CD4-positive, alpha-beta T cell treated with Interleukin-21 for 1 hour (primary cell): ENCODE data around the gene CEND1.
A peak's percentile ranks its signal among the peaks of the same experiment; 100 is the strongest.

Experiments
- DNase-seq: peaks from one replicate; pipeline ENCODE4 v3.0.0-alpha.2; 2020

Gene CEND1

DNA sequence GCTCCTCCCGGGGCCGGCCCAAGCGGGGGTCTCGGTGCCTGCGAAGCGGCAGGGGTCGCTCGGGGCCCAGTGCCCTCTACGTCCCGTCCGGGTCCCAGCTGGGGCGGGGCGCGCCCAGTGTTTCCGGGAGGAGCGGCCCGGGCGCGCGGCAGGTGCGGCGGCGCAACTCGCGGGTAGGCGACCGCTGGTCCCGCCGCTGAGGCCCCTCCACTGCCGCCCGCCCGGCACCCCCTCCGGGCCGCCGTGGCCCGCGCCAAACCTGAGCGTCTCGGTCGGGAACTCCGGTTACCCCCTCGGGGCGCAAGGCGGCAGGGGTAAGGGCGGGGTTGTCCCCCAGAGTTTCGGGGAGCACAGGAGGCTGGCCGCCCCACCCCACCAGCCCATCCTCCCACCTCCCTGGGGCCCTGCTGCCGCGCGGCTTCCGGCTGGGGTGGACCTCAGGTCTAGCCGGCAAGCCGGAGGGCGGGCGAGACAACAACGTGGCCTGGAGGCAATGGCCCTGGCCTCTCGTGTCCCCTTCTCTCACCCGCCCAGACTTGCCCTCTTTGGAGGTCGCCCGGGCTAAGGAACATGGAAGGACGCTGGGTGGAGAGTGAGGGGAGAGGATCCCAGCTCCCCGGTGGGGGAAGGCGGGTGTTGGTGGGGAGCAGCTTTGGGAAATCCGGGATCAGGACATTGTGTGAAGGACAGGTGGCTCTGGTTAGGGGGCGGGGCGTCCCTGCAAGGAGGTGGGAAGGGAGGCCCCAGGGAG lies 37.4 kb upstream of the CEND1 start:
- no peak for DNase-seq

DNA sequence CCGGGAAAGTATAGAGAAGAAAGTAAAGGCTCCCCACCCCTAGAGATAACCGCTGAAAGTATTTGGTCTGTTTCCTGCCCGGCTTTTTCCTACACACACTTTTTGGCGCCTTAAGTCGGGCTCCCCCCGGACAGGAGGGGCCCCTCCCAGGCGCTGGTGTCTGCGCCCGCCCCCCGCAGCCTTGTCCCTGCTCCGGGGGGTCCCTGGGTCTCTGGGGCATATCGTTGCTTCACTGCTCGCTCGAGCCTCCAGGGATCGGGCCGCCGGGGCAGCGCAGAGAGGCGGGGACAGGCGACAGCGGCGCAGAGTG lies 36.9 kb upstream of the CEND1 start:
- DNase-seq = no peak

DNA sequence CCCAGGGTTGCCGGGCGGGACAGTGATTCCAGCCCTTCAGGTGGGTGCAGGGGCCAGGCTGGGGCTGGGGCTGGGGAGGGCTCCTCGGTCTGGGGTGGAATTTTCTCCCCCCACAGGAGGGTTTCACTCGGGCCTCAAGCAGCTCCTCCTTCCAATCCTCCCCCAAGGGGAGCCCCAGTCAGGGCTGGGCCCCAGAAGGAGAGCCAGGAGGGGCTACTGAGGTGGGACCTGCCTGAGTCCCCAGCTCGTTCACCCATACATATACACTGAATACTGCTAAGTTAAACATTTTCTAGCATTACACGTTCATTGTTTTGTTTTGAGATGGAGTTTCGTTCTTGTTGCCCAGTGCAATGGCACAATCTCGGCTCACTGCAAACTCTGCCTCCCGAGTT lies 36.3 kb upstream of the CEND1 start:
- no peak for DNase-seq

DNA sequence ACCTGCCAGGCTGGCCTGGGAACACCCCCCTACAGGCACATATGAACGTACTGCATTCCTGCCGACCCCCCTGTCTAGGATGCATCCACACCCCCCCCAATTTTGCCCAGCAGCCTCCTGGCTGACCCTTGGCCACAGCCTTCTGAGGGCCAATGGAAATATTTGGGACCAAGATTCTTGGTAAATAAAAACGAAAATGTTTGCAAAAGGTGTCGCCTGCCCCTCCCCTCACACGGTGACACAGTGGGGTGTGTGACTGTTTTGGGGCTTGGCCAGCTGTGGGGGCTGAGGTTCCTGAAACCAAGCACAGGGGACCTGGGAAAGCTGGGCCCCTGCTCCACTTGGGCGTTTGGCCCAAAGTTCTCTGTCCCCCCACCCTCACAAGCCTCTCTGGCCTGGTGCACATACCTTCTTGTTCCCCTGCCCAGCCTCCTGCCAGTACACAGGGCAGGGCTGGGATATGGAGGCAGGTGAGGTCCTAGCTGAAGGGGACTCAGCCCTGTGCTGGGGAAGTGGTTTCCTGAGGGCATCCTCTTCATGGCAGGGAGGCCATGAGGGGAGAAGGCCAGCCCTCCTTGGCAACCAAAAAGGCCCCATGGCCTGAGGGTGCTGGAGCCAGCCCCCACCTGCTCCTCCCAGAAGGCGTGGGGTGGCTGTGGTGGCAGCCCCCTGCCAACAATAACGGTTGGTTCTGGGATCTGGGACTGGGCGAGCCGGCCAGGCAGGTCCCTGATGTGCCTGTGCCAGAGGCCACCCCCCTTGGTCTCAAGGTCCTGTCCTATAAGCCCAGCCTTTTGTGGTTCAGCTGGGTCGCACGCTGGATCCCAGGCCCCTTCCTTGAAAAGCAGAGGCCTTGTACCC lies 35.7 kb upstream of the CEND1 start:
- DNase-seq = no peak

DNA sequence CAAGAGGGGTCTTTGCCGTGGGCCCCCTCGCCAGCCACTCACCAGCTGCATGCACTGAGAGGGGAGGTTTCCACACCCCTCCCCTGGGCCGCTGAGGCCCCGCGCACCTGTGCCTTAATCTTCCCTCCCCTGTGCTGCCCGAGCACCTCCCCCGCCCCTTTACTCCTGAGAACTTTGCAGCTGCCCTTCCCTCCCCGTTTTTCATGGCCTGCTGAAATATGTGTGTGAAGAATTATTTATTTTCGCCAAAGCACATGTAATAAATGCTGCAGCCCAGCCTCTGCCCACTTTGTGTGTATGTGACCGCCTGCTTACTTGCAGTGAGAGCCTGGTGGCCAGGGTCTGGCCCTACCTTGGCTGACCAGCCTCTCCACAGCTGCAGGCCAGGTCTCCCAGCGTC lies 35.1 kb upstream of the CEND1 start:
- no peak for DNase-seq

DNA sequence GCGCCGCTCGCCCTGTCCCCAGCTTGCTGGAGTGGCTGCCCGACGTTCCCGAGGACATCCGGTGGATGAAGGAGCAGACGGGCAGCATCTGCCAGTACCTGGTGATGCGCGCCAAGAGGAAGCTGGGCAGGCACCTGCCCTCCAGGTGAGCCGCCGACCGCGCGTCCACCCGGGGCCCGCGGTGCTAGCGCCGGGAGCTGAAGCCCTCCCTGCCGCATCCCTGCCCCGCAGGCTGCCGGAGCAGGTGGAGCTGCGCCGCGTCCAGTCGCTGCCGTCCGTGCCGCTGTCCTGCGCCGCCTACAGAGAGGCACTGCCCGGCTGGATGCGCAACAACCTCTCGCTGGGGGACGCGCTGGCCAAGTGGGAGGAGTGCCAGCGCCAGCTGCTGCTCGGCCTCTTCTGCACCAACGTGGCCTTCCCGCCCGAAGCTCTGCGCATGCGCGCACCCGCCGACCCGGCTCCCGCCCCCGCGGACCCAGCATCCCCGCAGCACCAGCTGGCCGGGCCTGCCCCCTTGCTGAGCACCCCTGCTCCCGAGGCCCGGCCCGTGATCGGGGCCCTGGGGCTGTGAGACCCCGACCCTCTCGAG lies 34.5 kb upstream of the CEND1 start:
- no peak for DNase-seq

DNA sequence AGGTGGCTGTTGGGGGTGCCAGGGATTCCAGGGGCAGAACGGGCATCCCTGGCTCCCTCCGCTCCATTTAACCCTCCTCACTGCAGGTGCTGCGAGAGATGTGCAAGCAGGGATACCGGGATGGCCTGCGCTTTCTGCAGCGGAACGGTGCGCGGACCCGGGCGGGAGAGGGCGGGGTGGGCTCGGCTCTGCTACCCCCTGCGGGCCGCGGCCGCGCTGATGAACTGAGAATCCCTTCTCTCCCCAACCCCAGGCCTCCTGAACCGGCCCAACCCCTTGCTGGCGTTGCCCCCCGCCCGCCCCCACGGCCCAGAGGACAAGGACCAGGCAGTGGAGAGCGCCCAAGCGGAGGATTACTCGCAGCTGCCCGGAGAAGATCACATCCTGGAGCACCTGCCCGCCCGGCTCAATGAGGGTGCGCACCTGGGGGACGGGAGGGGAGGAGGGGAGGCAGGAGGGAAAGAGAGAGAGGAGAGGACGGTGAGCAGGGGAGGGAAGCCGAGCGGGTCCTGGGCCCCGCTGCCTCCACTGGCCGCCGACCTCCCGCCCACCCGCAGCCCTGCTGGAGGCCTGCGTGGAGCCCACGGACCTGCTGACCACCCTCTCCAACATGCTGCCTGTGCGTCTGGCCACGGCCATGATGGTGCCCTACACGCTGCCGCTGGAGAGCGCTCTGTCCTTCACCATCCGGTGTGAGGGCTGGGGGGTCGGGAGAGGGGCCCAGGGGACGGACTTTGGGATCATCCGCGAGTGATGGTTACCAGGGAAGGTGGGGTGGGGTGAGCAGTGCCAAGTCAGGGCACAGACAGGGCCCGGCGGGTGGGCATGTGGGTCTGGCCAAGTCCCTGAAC lies 33.8 kb upstream of the CEND1 start:
- no peak for DNase-seq

DNA sequence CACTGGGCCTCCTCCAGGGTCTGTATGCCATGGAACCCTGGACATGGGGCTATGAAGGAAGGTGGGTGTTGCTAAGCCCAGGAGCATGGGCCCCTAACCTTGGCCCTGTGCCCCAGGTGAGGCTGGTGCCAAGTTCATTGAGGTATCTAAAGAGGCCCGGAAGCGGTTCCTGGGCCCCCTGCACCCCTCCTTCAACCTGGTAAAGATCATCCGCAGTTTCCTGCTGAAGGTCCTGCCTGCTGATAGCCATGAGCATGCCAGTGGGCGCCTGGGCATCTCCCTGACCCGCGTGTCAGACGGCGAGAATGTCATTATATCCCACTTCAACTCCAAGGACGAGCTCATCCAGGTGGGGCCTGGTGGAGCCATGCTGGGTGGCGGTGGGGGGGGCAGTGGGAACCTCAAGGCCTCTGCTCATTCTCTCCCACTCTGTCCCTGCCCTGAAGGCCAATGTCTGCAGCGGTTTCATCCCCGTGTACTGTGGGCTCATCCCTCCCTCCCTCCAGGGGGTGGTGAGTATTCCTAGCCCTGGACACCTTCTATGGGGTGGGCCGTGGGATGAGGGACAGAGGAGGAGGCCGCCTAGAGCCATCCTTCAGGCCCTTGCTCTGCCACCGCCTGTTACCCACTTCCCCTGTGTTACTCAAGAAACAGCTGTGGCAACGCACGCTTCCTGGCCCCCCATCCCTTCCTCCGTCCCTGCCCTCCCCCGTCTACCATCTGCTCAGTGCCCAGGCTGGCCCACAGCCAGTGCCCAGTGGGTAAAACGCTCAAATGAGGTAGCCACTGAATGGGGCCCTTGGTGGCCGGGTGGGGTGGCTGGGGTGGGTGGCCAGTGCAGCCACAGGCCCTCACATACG lies 31.9 kb upstream of the CEND1 start:
- DNase-seq = no peak

DNA sequence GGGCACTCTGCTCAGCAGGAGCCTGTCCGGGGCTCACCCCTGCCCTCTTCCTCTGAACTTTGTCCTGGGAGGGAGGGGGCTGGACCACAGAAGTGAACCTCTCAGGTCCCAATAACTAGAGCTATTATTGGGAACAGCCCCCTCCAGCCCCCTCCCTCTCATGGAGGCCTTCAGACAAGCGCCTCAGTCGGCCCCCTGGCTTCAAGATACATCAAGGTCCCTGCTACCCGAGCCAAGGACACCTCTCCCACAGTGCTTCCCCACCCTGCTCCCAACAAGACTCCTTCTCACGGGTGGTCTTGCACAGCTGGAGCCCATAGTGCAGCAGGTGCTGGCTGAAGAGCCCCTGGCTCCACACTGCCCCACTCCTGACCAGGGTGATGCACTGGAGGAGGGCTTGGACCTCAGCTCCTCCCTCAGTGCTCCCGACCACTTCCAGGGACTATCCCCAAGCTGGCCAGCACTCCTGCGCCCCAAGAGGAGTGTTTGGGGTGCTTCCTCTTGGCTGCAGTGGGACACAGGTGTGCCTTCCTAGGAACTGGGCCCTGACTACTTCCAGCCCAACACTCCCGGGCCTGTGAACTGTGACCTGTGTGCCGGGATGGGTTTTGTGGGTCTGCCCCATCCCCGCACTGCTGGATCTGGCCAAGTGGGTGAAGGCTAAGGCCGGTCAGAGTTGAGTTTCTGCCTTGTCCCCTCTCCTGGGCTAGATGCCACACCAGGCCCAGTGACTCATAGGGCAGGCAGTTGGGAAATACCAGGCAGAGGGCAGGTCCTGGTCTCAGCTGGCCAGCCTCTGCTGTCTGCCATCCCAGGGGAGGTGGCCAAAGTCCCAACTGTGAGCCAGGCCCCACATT lies 31.0 kb upstream of the CEND1 start:
- DNase-seq = no peak

DNA sequence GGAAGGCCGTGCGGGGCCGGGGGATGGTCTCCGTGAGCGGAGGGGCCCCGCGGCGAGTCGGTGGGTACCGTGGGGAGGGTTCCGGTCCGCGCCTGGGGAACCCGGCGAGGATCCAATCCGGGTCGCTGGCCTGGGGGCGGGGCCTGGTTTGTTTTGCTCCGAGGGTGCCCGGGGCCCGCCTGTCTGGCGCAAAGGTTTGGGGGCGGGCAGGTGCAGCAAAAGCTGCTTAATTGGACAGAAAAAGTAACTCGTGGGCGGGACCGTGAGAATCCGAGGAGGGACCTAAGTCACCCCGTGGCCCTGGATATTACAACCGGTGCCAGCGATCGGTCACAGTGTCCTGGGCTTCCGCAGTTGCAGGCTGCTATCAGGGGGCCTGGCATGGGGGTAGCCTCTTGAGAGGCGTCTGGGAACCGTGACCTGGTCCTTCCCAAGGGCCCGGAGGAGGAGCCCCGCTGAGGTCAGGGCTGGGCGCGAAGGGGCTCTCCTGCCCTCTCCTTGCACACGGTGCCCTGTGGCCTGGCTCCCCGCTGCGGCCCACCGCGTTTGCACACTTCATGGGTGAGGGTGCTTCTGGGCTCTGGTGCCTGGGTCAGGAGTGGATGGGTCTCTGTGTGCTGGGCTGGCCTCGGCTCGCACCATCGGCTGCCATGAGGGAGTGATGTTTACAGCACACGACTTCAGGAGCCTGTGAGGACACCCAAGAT lies 30.2 kb upstream of the CEND1 start:
- DNase-seq = peak; percentile 96

DNA sequence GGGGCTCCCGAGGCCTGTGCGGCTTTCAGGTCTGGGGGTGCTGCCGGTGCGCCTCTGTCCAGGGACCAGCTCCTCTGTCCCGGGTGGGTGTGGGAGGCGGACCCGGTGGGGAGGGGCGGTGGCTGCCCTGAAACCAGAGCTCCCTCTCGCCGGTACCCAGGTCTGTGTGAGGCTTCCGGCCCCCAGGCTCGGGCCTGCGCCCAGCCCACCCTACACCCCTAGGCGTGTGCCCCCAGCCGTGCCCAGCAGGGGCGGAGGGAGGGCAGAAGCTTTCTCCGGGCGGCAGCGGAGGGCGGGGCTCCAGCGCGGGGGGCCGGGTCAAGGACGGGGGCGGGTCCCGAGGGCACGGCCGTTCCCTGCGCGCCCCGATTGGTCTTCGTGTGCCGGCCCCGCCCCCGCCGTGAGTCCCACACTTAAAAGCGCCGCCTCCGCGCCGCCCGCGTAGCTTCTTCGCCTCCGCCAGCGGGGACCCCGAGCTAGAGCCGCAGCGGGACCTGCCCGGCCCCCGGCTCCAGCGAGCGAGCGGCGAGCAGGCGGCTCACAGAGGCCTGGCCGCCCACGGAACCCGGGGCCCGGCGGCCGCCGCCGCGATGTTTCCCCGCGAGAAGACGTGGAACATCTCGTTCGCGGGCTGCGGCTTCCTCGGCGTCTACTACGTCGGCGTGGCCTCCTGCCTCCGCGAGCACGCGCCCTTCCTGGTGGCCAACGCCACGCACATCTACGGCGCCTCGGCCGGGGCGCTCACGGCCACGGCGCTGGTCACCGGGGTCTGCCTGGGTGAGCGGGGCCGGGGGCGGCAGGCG lies 29.4 kb upstream of the CEND1 start:
- peak; percentile 93 for DNase-seq

DNA sequence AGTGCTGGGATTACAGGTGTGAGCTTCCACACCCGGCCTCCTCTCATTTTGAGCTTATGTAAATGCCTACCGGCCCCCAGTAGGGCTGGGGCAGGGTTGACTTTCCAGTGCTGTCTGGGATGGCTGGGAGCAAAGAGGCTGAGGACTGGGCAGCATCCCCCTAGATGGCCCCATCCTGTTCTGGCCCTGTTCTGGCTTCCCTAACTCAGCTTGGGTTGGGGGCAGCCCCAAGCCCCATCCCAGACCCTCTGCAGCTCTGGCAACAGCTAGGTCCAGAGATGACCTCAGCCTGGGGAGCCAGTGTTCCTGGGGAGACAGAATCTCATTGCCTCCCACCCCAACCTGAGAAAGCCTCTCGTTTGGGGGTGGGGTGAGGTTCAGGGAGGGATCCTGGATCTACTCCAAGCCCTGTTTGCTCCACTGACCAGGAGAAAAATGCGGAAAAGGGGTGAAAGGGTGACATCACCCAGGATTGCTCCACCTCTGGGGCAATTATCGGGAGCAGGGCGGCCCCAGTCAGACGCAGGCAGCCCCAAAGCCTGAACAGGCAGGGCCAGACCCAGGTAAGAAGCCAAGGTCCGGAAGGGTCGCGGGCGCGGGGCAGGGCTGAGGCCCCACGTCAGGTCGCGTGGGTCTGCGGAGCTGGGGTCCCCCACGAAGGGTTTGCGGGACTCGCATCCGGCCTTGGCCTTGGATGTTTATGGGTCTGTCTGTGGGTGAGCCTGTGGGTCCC lies 28.7 kb upstream of the CEND1 start, which contains the start of gene PNPLA2:
PNPLA2 (plus strand) TSS at position 519 of the 733 bp plus-strand sequence. CDS start 805 bp downstream, outside the sequence.
- no peak for DNase-seq

DNA sequence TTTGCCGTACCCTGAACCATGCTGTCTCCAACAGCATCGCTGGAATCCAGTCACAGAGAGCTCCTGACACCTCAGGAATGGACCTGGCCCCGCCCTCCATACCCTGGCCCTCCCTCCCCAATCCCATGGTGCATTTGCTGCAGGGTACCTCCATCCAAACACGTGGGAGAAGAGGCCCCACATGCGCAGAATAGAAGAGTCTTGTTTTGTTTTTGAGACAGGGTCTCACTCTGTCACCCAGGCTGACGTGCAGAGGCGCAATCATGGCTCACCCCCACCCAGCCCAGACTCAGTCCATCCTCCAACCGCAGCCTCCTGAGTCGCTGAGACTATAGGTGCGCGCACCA lies 26.5 kb upstream of the CEND1 start:
- DNase-seq = no peak

DNA sequence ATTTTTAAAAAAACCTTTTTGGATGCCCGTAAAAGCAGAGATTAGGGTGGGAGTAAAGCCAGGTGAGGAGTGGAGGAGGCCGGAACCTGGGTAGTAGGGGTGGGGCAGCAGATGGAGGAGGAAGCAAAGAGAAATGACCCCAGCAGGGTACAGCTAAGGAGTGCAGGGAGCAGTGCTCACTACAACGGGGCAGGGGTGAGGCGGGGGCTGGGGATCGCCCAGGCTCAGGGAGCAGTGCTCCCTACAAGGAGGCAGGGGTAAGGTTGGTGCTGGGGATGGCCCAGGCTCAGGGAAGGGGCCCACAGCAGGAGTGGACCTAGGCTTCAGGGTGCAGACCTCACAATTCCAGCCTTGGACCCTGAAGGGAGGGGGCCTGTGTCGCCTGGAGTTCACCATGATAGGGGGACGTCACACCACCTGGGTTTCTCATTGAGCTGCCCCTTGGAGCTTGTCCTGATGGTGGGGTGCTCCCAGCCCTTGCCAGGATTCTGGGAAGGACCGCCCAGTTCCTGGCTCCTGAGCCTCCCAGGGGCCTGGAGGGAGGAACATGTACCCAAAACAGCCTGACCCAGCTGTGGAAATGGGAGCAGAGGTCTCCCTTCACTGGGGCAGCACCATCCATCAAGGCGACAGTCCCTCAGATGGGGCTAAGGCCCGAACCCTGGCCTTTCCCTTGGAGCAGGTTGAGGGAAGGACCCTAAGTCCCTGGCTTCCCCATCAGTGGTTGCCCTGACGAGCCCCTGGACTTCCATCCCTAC lies 26.0 kb upstream of the CEND1 start:
- DNase-seq = no peak

DNA sequence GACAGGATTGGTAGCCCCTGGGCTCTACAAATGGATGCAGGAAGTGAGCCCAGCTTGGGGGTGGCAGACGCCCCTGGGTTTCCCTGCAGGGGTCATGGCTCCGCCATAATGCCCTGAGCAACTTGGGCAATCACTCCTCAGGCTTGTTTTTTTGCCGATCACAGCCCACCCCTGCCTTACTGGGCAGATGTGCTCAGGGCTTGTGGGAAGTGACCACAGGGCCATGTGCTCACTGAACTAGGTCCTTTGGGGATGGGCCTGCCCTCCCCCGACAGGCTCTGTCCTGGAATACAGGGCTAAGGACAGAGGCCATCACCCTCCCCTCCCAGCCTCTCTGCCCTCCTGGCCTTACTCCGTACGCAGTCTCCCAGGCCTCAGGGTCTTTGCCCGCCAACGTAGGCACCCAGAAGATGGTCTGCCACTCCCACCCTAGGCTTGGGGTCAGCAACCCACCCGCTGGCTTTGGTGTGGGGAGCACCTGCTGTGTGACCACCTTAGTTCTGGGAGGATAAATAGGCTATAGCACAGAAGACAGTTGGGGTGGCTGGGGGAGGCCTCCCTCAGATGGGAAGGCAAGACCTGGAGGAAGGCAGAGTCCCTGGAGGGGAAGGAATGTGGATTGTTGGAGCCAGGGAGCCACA lies 23.7 kb upstream of the CEND1 start:
- no peak for DNase-seq

DNA sequence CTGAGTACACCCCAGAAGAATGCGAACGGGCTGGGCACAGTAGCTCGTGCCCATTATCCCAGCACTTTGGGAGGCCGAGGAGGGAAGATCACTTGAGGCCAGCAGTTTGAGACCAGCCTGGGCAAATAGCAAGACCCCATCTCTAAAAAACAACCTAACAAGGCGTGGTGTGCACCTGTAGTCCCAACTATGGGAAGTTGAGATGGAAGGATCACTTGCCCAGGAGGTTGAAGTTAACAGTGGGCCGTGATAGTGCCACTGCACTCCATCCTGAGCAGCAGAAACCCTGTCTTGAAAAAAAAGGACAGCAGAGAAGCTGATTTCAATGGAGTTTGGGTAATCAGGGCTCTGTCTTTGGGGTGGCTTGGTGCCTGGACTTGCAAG lies 23.2 kb upstream of the CEND1 start:
- DNase-seq = no peak

DNA sequence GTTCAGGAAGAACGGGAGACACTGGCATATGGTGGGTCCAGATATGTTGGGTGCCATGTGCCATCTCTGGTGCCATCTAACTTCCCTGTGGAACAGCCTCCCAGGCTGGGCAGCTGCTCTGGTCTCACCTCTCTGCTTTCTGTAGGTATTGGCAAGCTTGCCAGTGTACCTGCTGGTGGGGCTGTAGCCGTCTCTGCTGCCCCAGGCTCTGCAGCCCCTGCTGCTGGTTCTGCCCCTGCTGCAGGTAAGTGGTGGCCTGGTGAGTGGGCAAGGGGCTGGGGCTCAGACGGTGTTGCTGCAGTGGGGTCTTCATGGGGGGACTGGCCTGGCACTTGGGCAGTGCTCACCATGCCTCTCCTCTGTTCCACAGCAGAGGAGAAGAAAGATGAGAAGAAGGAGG lies 22.5 kb upstream of the CEND1 start:
- no peak for DNase-seq
